Daoy (cell line): ENCODE data around the gene TENT5D. TPM values are rescaled to one million over a fixed set of nuclear protein-coding genes. Genes with fewer than 3 reads are reported as not detected.
"Not testable (repeated sequence)": the region's sequence is repeated elsewhere in the genome, so short reads cannot be mapped to it uniquely, and the experiment has no call there.

ENCODE experiments used
- DNase-seq: peaks from one replicate; pipeline ENCODE4 v3.0.0-alpha.2; 2015; ENCODE audit warnings: low read depth
- total RNA-seq: library from RNA; depleted of rRNA; stranded (reverse); fragments of >200 nt; shearing (Covaris generic); gene quantifications from 2 replicates; pipeline ENCODE4 v1.2.3, GENCODE V29; 2014; rRNA removed

Gene TENT5D
- 0.11 and 0.36 TPM in 2 replicates for total RNA-seq

DNA sequence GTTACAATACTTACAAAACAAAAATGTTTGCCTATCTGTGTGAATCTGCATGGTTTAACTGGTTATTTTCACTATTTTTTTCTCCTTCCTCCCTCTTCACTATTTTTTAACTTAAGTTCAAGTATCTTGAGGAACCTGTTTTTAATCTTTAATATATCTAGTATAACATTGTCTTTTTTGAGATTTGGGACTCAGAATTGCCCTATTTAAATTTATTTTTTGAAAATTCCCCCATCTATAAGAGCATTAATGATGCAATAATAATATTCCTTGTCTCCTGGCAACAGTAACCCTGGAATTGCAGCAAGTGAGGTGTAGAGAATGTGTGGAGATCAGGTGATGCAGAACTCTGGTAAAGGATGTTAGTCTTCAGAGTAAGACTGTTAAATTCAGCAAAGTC is at the start of gene TENT5D:
Gene TENT5D (plus strand): TSS at position 301 of the 400 bp plus-strand sequence. CDS start 22,093 bp downstream, outside the sequence.
- DNase-seq, result no peak

- not testable (repeated sequence) for DNase-seq
These were observed 34.6 kb upstream of the TENT5D start for GRCh38 chrX:80385651-80386050.

- peak; percentile 3 for DNase-seq
These were observed 32.0 kb upstream of the TENT5D start for GRCh38 chrX:80388206-80388605.

GRCh38 chrX:80412042-80412441 is 8.2 kb upstream of the TENT5D start:
- no peak for DNase-seq

DNA sequence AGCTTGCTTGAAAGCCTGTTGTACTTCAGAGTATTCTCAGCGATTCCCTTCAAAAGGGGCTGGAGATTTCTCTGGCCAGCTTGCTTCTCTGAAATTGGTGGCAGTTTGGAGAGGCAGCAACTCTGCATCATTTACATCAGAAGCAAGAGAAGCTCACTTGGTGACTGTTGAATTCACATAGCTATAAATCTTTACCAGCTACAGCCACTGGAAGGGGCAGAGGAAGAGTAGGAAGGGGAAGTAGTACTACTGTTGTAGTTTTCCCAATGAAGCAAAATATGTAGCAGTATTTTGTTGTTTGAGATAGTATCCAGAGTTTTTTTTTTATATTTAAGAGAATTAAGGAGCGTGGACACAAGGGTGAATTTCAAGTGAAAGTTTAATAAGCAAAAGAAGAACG is 2.8 kb downstream of the TENT5D start:
- DNase-seq, result no peak

GRCh38 chrX:80423744-80424143 is 3.5 kb downstream of the TENT5D start:
- no peak for DNase-seq

GRCh38 chrX:80430826-80431504 is 10.7 kb downstream of the TENT5D start:
- DNase-seq, result no peak

- DNase-seq, result no peak
These were observed 11.2 kb downstream of the TENT5D start for GRCh38 chrX:80431505-80431832.

GRCh38 chrX:80432441-80432840 is 12.2 kb downstream of the TENT5D start:
- no peak for DNase-seq

DNA sequence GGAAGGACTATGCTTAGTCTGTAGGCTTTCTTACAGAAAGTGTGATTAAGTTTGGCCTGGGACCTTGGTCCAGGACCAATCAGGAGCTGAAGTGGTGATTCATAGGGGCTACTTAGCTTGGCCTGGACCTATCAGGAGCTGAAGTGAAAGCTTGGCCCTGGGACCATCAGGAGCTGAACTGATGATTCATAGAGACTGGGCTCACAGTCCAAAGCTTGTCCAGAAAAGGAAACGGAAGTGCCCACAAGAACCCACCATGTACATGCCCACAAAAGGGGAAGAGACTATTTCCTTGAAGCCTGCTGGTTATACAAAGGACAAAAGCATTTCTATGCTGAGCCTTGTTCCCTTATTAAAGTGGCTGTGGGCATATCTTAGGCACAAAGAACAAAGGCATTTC is 12.6 kb downstream of the TENT5D start:
- DNase-seq, result no peak

- not testable (repeated sequence) for DNase-seq
These were observed 47.9 kb downstream of the TENT5D start for GRCh38 chrX:80468166-80468565.

GRCh38 chrX:80471582-80471981 is 51.3 kb downstream of the TENT5D start:
- no peak for DNase-seq

DNA sequence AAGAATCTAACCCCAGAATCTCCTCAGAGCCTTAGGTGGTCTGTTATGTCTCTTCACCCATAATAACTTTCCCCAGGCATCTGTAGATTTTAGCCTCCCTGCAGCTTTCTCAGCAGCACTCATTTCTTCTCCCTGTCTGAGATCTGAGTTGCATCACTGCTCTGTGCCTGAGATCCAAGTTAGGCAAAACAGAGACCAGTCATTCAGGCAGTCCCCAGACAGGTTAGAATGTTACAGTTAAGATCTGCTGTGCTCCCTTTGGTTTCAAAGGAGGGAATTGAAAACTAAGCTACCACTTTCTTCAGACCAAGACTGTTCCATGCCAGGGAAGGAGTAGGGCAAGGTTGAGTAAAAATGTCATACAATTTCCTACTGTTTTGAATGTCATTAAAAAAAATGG is 65.3 kb downstream of the TENT5D start:
- DNase-seq, result no peak

- no peak for DNase-seq
These were observed 66.1 kb downstream of the TENT5D start for GRCh38 chrX:80486299-80486698.

DNA sequence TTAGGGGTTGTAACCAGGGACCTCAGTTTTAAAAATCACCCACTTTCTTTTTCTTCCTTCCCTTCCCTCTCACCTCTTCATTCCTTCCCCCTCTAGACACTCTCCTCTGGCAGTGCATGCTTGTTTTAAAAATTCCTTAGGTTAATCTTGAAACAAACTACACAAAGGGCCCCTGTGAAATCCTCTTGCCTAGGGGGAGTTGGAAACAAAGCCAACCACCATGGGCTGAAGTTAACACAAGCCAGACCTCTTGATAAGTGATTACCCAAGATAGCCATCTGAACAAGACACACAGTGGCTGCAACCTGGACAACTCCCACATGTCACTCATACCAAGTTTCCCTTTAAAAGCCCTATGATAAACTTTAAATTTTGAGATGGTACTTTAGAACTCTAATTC is 68.9 kb downstream of the TENT5D start:
- DNase-seq, result no peak
